A549 treated with AZD9567 at 1 μM for 4 hours (cell line): Measurements from ENCODE around the gene TM4SF18. TPM values are rescaled to one million over a fixed set of nuclear protein-coding genes. Genes with fewer than 3 reads are reported as not detected.

ENCODE experiments used
- total RNA-seq: library from RNA; stranded (reverse); fragments of 200-300 nt; extraction: Qiagen RNA extraction; gene quantifications from 5 replicates; pipeline ENCODE4 v1.2.3, GENCODE V29; 2022; ENCODE audit not compliant: insufficient read depth

The TM4SF18 gene, protein sequence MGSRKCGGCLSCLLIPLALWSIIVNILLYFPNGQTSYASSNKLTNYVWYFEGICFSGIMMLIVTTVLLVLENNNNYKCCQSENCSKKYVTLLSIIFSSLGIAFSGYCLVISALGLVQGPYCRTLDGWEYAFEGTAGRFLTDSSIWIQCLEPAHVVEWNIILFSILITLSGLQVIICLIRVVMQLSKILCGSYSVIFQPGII
- 26.5 to 31.1 TPM (median 28.4 TPM) in 5 replicates for total RNA-seq

DNA sequence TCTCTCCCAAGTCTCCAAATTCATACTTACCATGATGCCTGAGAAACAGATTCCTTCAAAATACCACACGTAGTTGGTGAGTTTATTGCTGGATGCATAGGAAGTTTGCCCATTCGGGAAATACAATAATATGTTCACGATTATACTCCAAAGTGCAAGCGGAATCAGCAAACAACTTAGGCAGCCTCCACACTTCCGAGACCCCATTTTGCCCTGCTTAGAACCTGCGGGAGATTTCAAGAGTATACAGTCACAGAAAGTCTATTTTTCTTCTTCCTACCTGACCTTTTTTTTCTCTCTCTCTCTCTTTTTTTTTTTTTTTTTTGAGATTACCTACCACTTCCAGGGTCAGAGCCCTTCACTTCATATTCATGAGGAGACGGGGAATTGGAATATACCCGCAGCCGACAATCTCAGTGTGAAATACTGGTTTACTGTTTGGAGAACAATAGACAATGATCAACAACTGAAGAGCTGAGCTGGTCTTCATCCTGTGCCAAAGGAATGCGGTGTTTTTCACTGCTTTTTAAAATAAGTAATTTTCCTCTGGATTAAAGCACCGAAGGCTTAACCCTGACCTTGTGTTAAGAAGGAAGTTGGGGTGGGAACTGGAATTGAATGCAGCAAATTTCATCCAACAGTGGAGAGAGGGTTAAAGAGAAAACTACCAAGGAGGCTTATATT lies at the start of gene TM4SF18:
TSS of gene TM4SF18 (minus strand) at position 461 of the 684 bp plus-strand sequence. CDS start at position 207, 254 bp downstream.

GRCh38 chr3:149377408-149378364 lies 44.2 kb upstream of the TM4SF18 start, which contains the start of gene TM4SF1:
TM4SF1 (minus strand) TSS chr3:149377649; CDS start chr3:149377547, 102 bp downstream.

Other genes starting within 250 kb of the TM4SF18 start
- 12.1 to 19.8 TPM (median 16.9 TPM) in 5 replicates for gene HLTF, start 247.1 kb downstream of the TM4SF18 start, total RNA-seq
- gene HPS3, start 204.0 kb downstream of the TM4SF18 start, total RNA-seq: 29.9 to 33.2 TPM (median 32.5 TPM) in 5 replicates
- gene CP, start 111.8 kb downstream of the TM4SF18 start, total RNA-seq: 3.9 to 8.2 TPM (median 5.4 TPM) in 5 replicates
- 1,016 to 1,515 TPM (median 1,277 TPM) in 5 replicates for gene TM4SF1, start 44.0 kb upstream of the TM4SF18 start, total RNA-seq
- 22.8 to 43.6 TPM (median 31.3 TPM) in 5 replicates for gene TM4SF4, start 141.1 kb upstream of the TM4SF18 start, total RNA-seq